Mesothelial cell of epicardium (in vitro differentiated cells): ENCODE measurements around the gene MAGI1. TPM values are rescaled to one million over a fixed set of nuclear protein-coding genes. Genes with fewer than 3 reads are reported as not detected.

Experiments
- DNase-seq, 2 experiments: peaks; one replicate each; pipeline ENCODE4 v3.0.0; 2021; ENCODE audit warnings: low spot score in 2 of 2; ENCODE audit not compliant: unreplicated experiment in 2 of 2
- H3K27ac Mint-ChIP-seq: 2 replicates; pipeline ENCODE4 v1.8.0; 2021; ENCODE audit warnings: mixed read lengths
- H3K27me3 Mint-ChIP-seq: 2 replicates; pipeline ENCODE4 v1.8.0; 2021; ENCODE audit warnings: low read depth, mixed read lengths
- H3K36me3 Mint-ChIP-seq: 2 replicates; pipeline ENCODE4 v1.8.0; 2021; ENCODE audit warnings: mixed read lengths
- H3K4me1 Mint-ChIP-seq: 2 replicates; pipeline ENCODE4 v1.8.0; 2021; ENCODE audit warnings: mixed read lengths
- H3K4me3 Mint-ChIP-seq: 2 replicates; pipeline ENCODE4 v1.8.0; 2021; ENCODE audit warnings: mild to moderate bottlenecking, moderate library complexity, mixed read lengths
- H3K9me3 Mint-ChIP-seq: 2 replicates; pipeline ENCODE4 v1.8.0; 2021; ENCODE audit warnings: mixed read lengths
- CTCF ChIP-seq: fragments of 200-600 bp; sonication (generic); IDR thresholded peaks from one replicate; pipeline ENCODE4 v1.5.0; 2021; ENCODE audit warnings: antibody characterized with exemption; ENCODE audit not compliant: unreplicated experiment
- total RNA-seq: library from RNA; stranded (reverse); gene quantifications from 3 replicates; pipeline ENCODE4 v1.2.1, GENCODE V29; 2021

MAGI1 gene
- total RNA-seq, 1 donor from 2014 or later = 65.6 TPM

GRCh38 chr3:65411367-65411766 is 627.4 kb downstream of the MAGI1 start:
- peaks cover 27% of the 10 kb centered on the region for H3K4me1 Mint-ChIP-seq
- no peak overlapping the region for H3K4me3 Mint-ChIP-seq
- H3K9me3 Mint-ChIP-seq = no peaks in the 10 kb centered on the region
- no peak for TF ChIP-seq CTCF
- peaks cover 7% of the 10 kb centered on the region for H3K36me3 Mint-ChIP-seq
- no peak overlapping the region for H3K27ac Mint-ChIP-seq
- H3K27me3 Mint-ChIP-seq = no peaks in the 10 kb centered on the region
- no peak for DNase-seq

- no peak for TF ChIP-seq CTCF
- Mint-ChIP-seq H3K27me3 (no peaks in the 10 kb centered on the region), H3K27ac (peak overlapping the region; percentile 45), H3K4me1 (peaks cover 27% of the 10 kb centered on the region), H3K36me3 (peaks cover under 1% of the 10 kb centered on the region), H3K9me3 (no peaks in the 10 kb centered on the region), H3K4me3 (no peak overlapping the region)
- DNase-seq = no peak
Measured at GRCh38 chr3:65409176-65409569, 629.5 kb downstream of the MAGI1 start.

GRCh38 chr3:65408531-65409175 is 630.1 kb downstream of the MAGI1 start:
- no peak for DNase-seq
- Mint-ChIP-seq H3K4me3 (no peak overlapping the region), H3K4me1 (peaks cover 27% of the 10 kb centered on the region), H3K9me3 (no peaks in the 10 kb centered on the region), H3K27ac (peak overlapping the region; percentile 45), H3K36me3 (no peaks in the 10 kb centered on the region), H3K27me3 (no peaks in the 10 kb centered on the region)
- no peak for TF ChIP-seq CTCF

GRCh38 chr3:65406470-65406869 is 632.2 kb downstream of the MAGI1 start:
- Mint-ChIP-seq H3K27ac (no peak overlapping the region), H3K27me3 (no peaks in the 10 kb centered on the region), H3K9me3 (no peaks in the 10 kb centered on the region), H3K4me3 (no peak overlapping the region), H3K36me3 (no peaks in the 10 kb centered on the region), H3K4me1 (peaks cover 32% of the 10 kb centered on the region)
- DNase-seq = no peak
- no peak for TF ChIP-seq CTCF

GRCh38 chr3:65402597-65402996 is 636.1 kb downstream of the MAGI1 start:
- H3K4me1 Mint-ChIP-seq = peaks cover 22% of the 10 kb centered on the region
- TF ChIP-seq CTCF = no peak
- H3K9me3 Mint-ChIP-seq = no peaks in the 10 kb centered on the region
- no peak overlapping the region for H3K27ac Mint-ChIP-seq
- DNase-seq = no peak
- no peaks in the 10 kb centered on the region for H3K36me3 Mint-ChIP-seq
- no peaks in the 10 kb centered on the region for H3K27me3 Mint-ChIP-seq
- H3K4me3 Mint-ChIP-seq = no peak overlapping the region
